Dermis blood vessel endothelial cell (primary cell): Measurements from ENCODE around the gene ALOXE3. TPM values are rescaled to one million over a fixed set of nuclear protein-coding genes. Genes with fewer than 3 reads are reported as not detected.

Experiments used
- DNase-seq: peaks from one replicate; pipeline ENCODE4 v3.0.0; 2010
- total RNA-seq: library from RNA; depleted of rRNA; stranded (reverse); fragments of >200 nt; gene quantifications from 2 replicates; pipeline ENCODE4 v1.2.3, GENCODE V29; 2014

ALOXE3 gene
- total RNA-seq, 1 donor from 2014 or later, result not detected

GRCh38 chr17:8141741-8142140 lies 23.4 kb upstream of the ALOXE3 start:
- DNase-seq, result no peak

- DNase-seq, result no peak
Measured at GRCh38 chr17:8141045-8141444, 22.7 kb upstream of the ALOXE3 start.

GRCh38 chr17:8140065-8141029 lies 22.0 kb upstream of the ALOXE3 start:
- no peak for DNase-seq

- peak; percentile 97 for DNase-seq
Measured at GRCh38 chr17:8138672-8139371, 20.5 kb upstream of the ALOXE3 start.

- no peak for DNase-seq
Measured at GRCh38 chr17:8138374-8138671, 20.0 kb upstream of the ALOXE3 start.

- no peak for DNase-seq
Measured at GRCh38 chr17:8137645-8138373, 19.5 kb upstream of the ALOXE3 start.

- no peak for DNase-seq
Measured at GRCh38 chr17:8133941-8134340, 15.6 kb upstream of the ALOXE3 start.

- no peak for DNase-seq
Measured at GRCh38 chr17:8133399-8133798, 15.1 kb upstream of the ALOXE3 start.

GRCh38 chr17:8131844-8132441 lies 13.6 kb upstream of the ALOXE3 start:
- no peak for DNase-seq

GRCh38 chr17:8128125-8128784 lies 9.9 kb upstream of the ALOXE3 start:
- no peak for DNase-seq

GRCh38 chr17:8126491-8127066 lies 8.3 kb upstream of the ALOXE3 start:
- DNase-seq, result peak; percentile 34

GRCh38 chr17:8125947-8126490 lies 7.7 kb upstream of the ALOXE3 start:
- DNase-seq, result no peak

- DNase-seq, result peak; percentile 76
Measured at GRCh38 chr17:8125154-8125946, 7.0 kb upstream of the ALOXE3 start.

GRCh38 chr17:8124350-8125153 lies 6.2 kb upstream of the ALOXE3 start:
- peak; percentile 18 for DNase-seq

- no peak for DNase-seq
Measured at GRCh38 chr17:8123695-8124349, 5.5 kb upstream of the ALOXE3 start, which contains the start of gene HES7. Gene HES7, minus strand, starts transcription at chr17:8124106. Its CDS starts 22 bp downstream, at chr17:8124084.

GRCh38 chr17:8122924-8123694 lies 4.8 kb upstream of the ALOXE3 start:
- peak; percentile 46 for DNase-seq

GRCh38 chr17:8122422-8122923 lies 4.2 kb upstream of the ALOXE3 start:
- peak; percentile 39 for DNase-seq
